ENCODE results near the gene RTL5. TPM values are rescaled to one million over a fixed set of nuclear protein-coding genes. Genes with fewer than 3 reads are reported as not detected.
A peak's percentile ranks its signal among the peaks of the same experiment; 100 is the strongest.

RTL5 gene
- total RNA-seq, 1 donor from 2014 or later = 17.1 TPM

DNA sequence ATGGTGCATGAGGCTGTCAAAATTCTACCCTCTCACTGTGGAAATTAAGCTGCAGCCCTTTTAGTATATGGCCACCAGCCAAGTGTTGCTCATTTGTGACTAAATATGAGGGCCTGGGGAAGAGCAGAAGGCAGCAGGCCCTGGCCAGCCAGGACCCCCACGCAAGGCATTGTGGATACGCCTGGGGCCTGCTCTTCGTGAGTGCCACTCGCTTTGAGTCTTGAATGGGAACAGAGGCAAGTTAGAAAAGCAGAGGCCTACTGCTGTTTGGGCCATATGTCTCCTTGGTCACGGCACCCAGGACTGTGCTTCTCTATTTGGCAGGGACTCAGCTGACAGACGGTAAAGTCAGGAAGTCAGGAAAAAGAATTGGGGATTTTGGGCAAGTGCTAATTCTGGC is 10.9 kb downstream of the RTL5 start:
- Histone ChIP-seq H3K4me1 (peaks cover 0 to 16% of the 10 kb centered on the region in 2 donors), H3K27ac (peak overlapping the region; percentile 31 to 68), H3K36me3 (no peaks in the 10 kb centered on the region), H3K27me3 (no peaks in the 10 kb centered on the region), H3K9me3 (no peaks in the 10 kb centered on the region), H3K4me3 (no peak overlapping the region)
- intact Hi-C loops (cut with DNase I) = loop anchor here (5.0 kb wide), 1 partner anchor 59 kb away; no protein-coding TSS in a partner anchor
- DNase-seq (ENCODE audit: low spot score in 2 of 2) = no peak
- TF ChIP-seq, protein P1, sequence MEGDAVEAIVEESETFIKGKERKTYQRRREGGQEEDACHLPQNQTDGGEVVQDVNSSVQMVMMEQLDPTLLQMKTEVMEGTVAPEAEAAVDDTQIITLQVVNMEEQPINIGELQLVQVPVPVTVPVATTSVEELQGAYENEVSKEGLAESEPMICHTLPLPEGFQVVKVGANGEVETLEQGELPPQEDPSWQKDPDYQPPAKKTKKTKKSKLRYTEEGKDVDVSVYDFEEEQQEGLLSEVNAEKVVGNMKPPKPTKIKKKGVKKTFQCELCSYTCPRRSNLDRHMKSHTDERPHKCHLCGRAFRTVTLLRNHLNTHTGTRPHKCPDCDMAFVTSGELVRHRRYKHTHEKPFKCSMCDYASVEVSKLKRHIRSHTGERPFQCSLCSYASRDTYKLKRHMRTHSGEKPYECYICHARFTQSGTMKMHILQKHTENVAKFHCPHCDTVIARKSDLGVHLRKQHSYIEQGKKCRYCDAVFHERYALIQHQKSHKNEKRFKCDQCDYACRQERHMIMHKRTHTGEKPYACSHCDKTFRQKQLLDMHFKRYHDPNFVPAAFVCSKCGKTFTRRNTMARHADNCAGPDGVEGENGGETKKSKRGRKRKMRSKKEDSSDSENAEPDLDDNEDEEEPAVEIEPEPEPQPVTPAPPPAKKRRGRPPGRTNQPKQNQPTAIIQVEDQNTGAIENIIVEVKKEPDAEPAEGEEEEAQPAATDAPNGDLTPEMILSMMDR (IDR thresholded peaks at IDR 0.05) = no peak

DNA sequence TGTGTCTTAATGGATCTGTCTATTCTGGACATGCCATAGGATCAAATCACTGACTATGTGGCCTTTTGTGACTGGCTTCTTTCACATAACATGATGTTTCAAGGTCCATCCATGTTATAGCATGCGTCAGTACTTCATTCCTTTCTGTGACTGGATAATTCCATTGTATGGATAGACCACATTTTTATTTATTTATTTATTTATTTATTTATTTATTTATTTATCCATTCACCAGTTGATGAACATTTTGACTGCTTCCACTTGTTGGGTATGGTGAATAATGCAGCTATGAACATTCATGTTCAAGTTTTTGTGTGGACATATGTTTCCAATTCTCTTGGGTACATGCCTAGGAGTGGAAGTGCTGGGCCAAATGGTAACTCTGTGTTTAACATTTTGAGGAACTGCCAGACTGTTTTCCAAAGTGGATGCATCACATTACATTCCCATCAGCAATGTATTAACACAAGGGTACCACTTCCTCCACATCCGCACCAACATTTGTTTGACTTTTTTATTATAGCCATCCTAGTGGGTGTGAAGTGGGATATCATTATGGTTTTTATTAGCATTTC is 14.0 kb downstream of the RTL5 start:
- H3K4me3 ChIP-seq = no peak overlapping the region
- no peak overlapping the region for H3K27ac ChIP-seq
- H3K27me3 ChIP-seq = no peaks in the 10 kb centered on the region
- intact Hi-C loops (cut with DNase I) = no loop called here
- DNase-seq (ENCODE audit: low spot score in 2 of 2) = no peak
- H3K9me3 ChIP-seq = no peaks in the 10 kb centered on the region
- H3K36me3 ChIP-seq = no peaks in the 10 kb centered on the region
- peaks cover 0 to 5% of the 10 kb centered on the region in 2 donors for H3K4me1 ChIP-seq
- TF ChIP-seq, protein P1 (IDR thresholded peaks at IDR 0.05) = no peak

GRCh38 chrX:72115380-72115779 is 16.3 kb downstream of the RTL5 start:
- H3K4me1 ChIP-seq = no peaks in the 10 kb centered on the region
- H3K27ac ChIP-seq = no peak overlapping the region
- intact Hi-C loops (cut with DNase I) = no loop called here
- no peaks in the 10 kb centered on the region for H3K27me3 ChIP-seq
- no peaks in the 10 kb centered on the region for H3K36me3 ChIP-seq
- DNase-seq (ENCODE audit: low spot score in 2 of 2) = peak in 1 of 2 donors; percentile 16
- H3K4me3 ChIP-seq = no peak overlapping the region
- no peaks in the 10 kb centered on the region for H3K9me3 ChIP-seq
- TF ChIP-seq, protein P1 (IDR thresholded peaks at IDR 0.05) = no peak

DNA sequence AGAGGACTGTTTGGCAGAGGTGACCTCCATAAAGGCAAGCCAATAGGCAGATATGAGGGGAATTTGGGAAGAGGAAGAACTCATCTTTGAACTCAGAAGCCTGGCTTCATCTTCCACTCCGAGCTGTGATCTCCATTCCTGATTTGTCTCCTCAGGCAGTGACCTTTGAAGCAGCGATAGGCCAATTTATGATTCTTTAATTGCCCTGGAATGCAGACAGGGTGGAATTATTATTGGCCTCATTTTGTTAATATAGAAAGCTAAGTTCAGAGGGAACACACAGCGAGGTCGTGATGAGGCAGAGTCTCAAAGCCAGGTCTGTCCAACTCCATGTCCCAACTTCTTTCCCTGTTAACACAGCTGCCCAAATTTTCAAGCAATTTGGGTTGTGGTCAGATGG is 16.9 kb downstream of the RTL5 start:
- no peak overlapping the region for H3K4me3 ChIP-seq
- peak in 1 of 2 donors; percentile 3 for DNase-seq (ENCODE audit: low spot score in 2 of 2)
- no peaks in the 10 kb centered on the region for H3K27me3 ChIP-seq
- intact Hi-C loops (cut with DNase I) = no loop called here
- TF ChIP-seq, protein P1 (IDR thresholded peaks at IDR 0.05) = no peak
- no peaks in the 10 kb centered on the region for H3K36me3 ChIP-seq
- no peaks in the 10 kb centered on the region for H3K4me1 ChIP-seq
- no peak overlapping the region for H3K27ac ChIP-seq
- H3K9me3 ChIP-seq = no peaks in the 10 kb centered on the region

GRCh38 chrX:72114306-72114705 is 17.4 kb downstream of the RTL5 start:
- intact Hi-C loops (cut with DNase I) = no loop called here
- H3K27ac ChIP-seq = no peak overlapping the region

More at GRCh38 chrX:72114306-72114705, 17.4 kb downstream of the RTL5 start:
- Histone ChIP-seq H3K27me3 (no peaks in the 10 kb centered on the region), H3K36me3 (no peaks in the 10 kb centered on the region), H3K4me3 (no peak overlapping the region), H3K9me3 (no peaks in the 10 kb centered on the region), H3K4me1 (no peaks in the 10 kb centered on the region)
- TF ChIP-seq, protein P1 (IDR thresholded peaks at IDR 0.05) = no peak
- DNase-seq (ENCODE audit: low spot score in 2 of 2) = no peak
